ENCODE results near the gene NHERF1.

- no peak for TF ChIP-seq CTCF (IDR thresholded peaks at IDR 0.05)
- TF ChIP-seq POLR2A (IDR thresholded peaks at IDR 0.05; ENCODE audit: low read depth), result no peak
- TF ChIP-seq POLR2AphosphoS5 (IDR thresholded peaks at IDR 0.05), result no peak
Observed at GRCh38 chr17:74758848-74759168, 10.4 kb downstream of the NHERF1 start.
